GM18520 (cell line): Measurements from ENCODE around the gene FAM81A.
"Not testable (repeated sequence)": the region's sequence is repeated elsewhere in the genome, so short reads cannot be mapped to it uniquely, and the experiment has no call there.

Source experiments
- ATAC-seq: cut with Tn5 transposase; IDR thresholded peaks from one replicate; pipeline ENCODE4 v1.9.1; 2021; ENCODE audit not compliant: unreplicated experiment

The FAM81A gene

DNA sequence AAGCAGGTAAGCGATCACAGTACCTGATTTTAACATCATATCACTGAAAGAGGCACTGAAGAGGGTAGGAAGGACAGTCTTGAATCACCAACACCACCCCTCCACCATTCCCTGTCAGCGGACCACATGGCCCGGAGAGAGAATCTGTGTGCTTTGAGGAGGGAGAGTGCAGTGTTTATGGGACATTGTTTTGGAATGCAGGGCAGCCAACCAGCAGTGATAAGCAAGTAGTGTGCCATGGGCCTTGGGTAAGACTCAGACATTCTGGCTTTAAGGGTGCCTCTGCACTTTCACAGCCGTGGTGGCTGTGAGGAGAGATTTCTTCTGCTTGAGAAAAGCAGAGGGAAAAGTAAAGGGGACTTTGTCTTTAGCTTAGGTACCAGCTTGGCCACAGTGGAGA lies 46.4 kb downstream of the FAM81A start:
- no peak for ATAC-seq

- no peak for ATAC-seq
These were observed 47.0 kb downstream of the FAM81A start for GRCh38 chr15:59485036-59485435.

GRCh38 chr15:59489485-59489884 lies 51.5 kb downstream of the FAM81A start:
- not testable (repeated sequence) for ATAC-seq

DNA sequence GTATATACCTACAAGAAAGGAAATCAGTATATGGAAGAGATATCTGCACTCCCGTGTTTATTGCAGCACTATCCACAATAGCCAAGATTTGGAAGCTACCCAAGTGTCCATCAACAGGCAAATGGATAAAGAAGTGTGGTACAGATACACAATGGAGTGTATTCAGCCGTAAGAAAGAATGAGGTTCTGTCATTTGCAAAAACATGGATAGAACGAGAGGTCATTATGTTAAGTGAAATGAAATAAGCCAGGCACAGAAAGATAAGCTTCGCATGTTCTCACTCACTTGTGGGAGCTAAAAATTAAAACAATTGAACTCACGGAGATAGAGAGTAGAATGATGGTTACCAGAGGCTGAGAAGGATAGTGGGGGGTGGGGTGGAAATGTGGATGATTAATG lies 53.1 kb downstream of the FAM81A start:
- no peak for ATAC-seq

GRCh38 chr15:59492389-59493377 lies 54.7 kb downstream of the FAM81A start:
- ATAC-seq: no peak

DNA sequence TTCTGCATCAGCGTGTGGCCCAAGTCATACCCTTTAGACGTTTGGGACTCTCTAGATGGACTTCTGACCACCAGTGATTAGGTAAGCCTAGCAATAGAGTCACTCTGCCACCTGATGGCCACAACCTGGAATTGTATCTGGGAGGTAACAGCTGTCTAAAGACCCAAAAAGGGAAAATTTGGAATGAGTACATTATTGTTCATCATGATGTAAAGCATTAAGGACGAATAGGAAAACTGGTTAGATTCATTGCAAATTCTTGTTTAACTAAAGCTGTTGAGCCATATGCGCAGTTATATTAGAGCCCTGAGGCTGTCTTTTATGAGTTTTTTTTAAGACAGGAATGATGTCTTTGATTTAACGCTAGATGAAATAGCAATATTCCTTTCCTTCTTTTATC lies 63.6 kb downstream of the FAM81A start:
- ATAC-seq: no peak

GRCh38 chr15:59515190-59515589 lies 77.2 kb downstream of the FAM81A start:
- no peak for ATAC-seq

- no peak for ATAC-seq
These were observed 78.9 kb downstream of the FAM81A start for GRCh38 chr15:59516655-59517461.

- no peak for ATAC-seq
These were observed 81.3 kb downstream of the FAM81A start for GRCh38 chr15:59519329-59519728.

GRCh38 chr15:59521443-59521842 lies 83.5 kb downstream of the FAM81A start:
- ATAC-seq: no peak

DNA sequence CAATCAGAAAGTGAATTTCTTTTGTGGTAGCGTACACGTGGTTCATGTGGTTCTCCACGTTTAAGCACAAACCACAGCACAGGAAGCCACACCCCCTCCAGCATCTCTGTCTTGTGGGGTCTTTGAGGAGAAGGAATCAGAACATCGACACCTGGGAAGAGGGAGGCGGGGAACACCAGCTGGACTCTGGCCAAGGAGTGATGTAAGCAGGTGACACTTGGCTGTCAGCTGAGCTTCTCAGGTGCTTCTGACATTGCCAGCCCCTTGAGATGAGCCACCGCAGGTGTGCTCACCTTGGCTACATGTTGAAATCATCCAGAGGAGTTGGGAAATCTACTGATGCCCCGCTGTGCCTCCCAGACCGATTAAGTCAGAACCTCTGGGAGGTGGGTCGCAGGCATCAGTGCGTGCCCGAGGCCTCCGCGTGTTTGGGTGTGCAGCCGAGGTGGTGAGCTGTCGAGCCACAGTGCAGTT lies 85.0 kb downstream of the FAM81A start:
- no peak for ATAC-seq

GRCh38 chr15:59523702-59524101 lies 85.7 kb downstream of the FAM81A start:
- no peak for ATAC-seq

GRCh38 chr15:59524331-59524731 lies 86.3 kb downstream of the FAM81A start:
- no peak for ATAC-seq

GRCh38 chr15:59526466-59526865 lies 88.5 kb downstream of the FAM81A start:
- not testable (repeated sequence) for ATAC-seq

- no peak for ATAC-seq
These were observed 90.4 kb downstream of the FAM81A start for GRCh38 chr15:59528429-59528828.

DNA sequence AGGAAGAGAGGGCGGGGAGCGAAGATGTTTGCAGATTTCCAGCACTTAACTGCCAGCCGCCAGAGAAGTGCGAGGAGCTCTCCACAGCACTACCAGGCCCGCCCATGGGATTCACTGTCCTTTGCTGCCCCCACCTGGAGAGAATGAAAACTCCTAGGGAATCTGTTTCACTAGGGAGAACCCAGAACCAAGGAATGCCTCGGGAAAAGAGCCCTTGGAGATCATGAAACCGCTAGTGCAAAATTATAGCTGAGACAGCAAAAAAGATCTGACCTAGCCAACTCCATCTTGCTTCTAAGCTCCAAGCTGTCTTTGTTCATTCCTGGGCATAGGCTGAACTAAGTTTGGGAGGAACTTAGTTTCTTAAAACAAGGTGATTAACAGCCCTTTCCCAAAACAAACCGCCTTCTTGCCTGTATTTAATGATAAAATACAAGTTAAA lies 91.0 kb downstream of the FAM81A start:
- no peak for ATAC-seq

GRCh38 chr15:59531066-59531675 lies 93.2 kb downstream of the FAM81A start:
- no peak for ATAC-seq

DNA sequence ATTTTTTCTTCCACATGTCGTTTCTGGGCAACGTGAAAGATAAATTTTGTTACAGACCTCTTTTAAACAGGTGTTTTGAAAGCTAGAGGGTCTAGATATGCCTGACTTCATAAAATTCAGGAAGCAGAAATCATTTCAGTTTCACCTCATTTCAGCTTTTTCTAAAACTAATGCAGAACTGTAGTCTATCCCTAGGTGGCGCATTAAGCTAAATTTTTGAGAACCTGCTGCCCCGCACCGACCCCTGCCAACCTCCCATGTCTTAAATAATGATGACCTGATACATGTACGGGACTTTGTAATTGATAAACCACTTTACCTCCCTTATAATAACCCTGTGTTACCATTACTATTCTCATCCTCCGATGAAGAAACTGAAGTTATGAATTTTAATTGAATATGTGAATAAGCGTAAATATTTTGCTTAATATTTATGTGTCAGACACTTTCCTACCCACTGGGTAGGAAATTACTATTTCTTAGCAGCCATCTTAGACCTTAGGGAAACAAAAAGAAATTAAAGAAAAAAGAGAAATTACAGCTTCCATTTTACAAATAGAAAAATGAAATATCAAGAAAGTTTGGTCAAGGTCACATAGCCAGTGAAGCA lies 94.9 kb downstream of the FAM81A start:
- ATAC-seq: no peak

DNA sequence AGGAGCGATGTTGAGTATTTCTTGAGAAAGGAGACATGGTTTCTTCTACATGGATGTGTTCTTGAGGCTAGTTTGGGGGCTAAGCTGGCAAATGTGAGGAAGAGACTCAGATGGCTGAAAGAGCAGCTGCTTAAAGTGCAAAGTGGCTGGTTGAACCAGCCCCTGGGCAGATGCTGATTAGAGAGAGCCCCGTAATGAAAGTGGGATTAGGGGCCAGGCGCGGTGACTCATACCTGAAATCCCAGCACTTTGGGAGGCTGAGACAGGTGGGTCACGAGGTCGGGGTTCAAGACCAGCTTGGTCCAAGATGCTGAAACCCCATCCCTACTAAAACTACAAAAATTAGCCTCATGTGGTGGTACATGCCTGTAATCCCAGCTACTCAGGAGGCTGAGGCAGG lies 98.6 kb downstream of the FAM81A start:
- ATAC-seq: no peak

DNA sequence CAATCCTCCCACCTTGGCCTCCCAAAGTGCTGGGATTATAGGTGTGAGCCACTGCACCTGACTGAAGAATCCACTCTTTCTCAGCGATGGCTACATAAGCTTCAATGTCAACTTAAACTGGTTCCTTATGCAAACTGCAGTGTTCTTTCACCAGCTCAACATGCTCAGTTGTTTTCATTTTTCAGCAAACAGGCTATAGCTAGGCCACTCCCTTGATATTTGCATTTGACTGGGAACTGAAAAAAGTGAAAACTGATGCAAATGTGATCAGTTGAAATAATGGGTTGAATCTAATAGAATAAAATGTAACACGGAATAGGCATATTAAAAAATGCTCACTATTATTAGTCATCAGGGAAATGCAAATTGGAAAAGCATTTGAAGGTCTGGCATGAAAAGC lies 99.4 kb downstream of the FAM81A start:
- no peak for ATAC-seq

DNA sequence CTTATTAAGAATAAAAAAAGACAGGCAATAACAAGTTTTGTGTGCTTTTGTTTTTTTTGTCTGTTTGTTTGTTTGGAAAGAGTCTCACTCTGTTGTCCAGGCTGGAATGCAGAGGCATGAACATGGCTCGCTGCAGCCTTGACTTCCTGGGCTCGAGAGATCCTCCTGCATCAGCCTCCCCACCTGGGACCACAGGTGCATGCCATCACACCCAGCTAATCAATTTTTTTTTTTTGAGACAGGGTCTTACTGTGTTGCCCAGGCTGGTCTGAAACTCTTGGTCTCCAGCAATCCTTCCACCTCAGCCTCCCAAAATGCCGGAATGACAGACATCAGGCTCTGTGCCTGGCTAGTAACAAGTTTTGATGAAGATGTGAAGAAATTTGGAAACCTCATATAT lies 100.5 kb downstream of the FAM81A start:
- no peak for ATAC-seq
